Measurements from ENCODE around the gene TENM3. TPM values are rescaled to one million over a fixed set of nuclear protein-coding genes. Genes with fewer than 3 reads are reported as not detected.

The TENM3 gene
- total and polyA plus RNA-seq, 2 experiments from 2014 or later = 16.1 to 70.9 TPM

GRCh38 chr4:182411391-182411790 lies 168.2 kb downstream of the TENM3 start:
- no peak overlapping the region for H3K4me2 ChIP-seq
- TF ChIP-seq EZH2 (IDR thresholded peaks at IDR 0.05; ENCODE audit: borderline replicate concordance) = no peak
- no peak for TF ChIP-seq EZH2phosphoT487 (IDR thresholded peaks at IDR 0.05; ENCODE audit: low read depth, severe bottlenecking, unreplicated experiment)
- no peak for TF ChIP-seq CTCF (IDR thresholded peaks at IDR 0.05; ENCODE audit: poor library complexity)
- H3K9me3 ChIP-seq (ENCODE audit: low read depth) = peaks cover 13% of the 10 kb centered on the region
- no peaks in the 10 kb centered on the region for H4K20me1 ChIP-seq (ENCODE audit: insufficient read depth, poor library complexity, severe bottlenecking)
- H2AFZ ChIP-seq = no peak overlapping the region
- H3K27me3 ChIP-seq = no peaks in the 10 kb centered on the region
- H3K36me3 ChIP-seq (replicated peaks; ENCODE audit: insufficient read depth, low read depth) = no peaks in the 10 kb centered on the region
- no peak overlapping the region for H3K4me3 ChIP-seq
- no peaks in the 10 kb centered on the region for H3K9me2 ChIP-seq (replicated peaks; ENCODE audit: insufficient read depth)
- 96% methylated on average over 3 of the region's 3 CpGs for WGBS (ENCODE audit: low lambda C conversion rate, missing lambda C conversion rate)
- H3K79me2 ChIP-seq = no peaks in the 10 kb centered on the region
- no peaks in the 10 kb centered on the region for H3K4me1 ChIP-seq (ENCODE audit: insufficient read depth)
- no peak for DNase-seq (ENCODE audit: low spot score)
- H3K27ac ChIP-seq = no peak overlapping the region

GRCh38 chr4:182413550-182413949 lies 170.3 kb downstream of the TENM3 start:
- Histone ChIP-seq H3K4me3 (no peak overlapping the region), H3K27ac (no peak overlapping the region), H3K9me3 (ENCODE audit: low read depth) (peaks cover 13% of the 10 kb centered on the region), H3K36me3 (replicated peaks; ENCODE audit: insufficient read depth, low read depth) (no peaks in the 10 kb centered on the region), H3K27me3 (no peaks in the 10 kb centered on the region), H3K9me2 (replicated peaks; ENCODE audit: insufficient read depth) (no peaks in the 10 kb centered on the region), H4K20me1 (ENCODE audit: insufficient read depth, poor library complexity, severe bottlenecking) (no peaks in the 10 kb centered on the region), H2AFZ (no peak overlapping the region), H3K4me2 (no peak overlapping the region), H3K79me2 (no peaks in the 10 kb centered on the region), H3K4me1 (ENCODE audit: insufficient read depth) (no peaks in the 10 kb centered on the region)
- whole genome bisulfite sequencing (ENCODE audit: low lambda C conversion rate, missing lambda C conversion rate) = 100% methylated on average over 1 of the region's 1 CpG
- DNase-seq (ENCODE audit: low spot score) = no peak
- TF ChIP-seq CTCF (IDR thresholded peaks at IDR 0.05; ENCODE audit: poor library complexity) (no peak), EZH2 (IDR thresholded peaks at IDR 0.05; ENCODE audit: borderline replicate concordance) (no peak), EZH2phosphoT487 (IDR thresholded peaks at IDR 0.05; ENCODE audit: low read depth, severe bottlenecking, unreplicated experiment) (no peak)

GRCh38 chr4:182415116-182415515 lies 171.9 kb downstream of the TENM3 start:
- Histone ChIP-seq H3K4me1 (ENCODE audit: insufficient read depth) (no peaks in the 10 kb centered on the region), H3K4me2 (no peak overlapping the region), H3K9me2 (replicated peaks; ENCODE audit: insufficient read depth) (no peaks in the 10 kb centered on the region), H2AFZ (no peak overlapping the region), H3K79me2 (no peaks in the 10 kb centered on the region), H3K36me3 (replicated peaks; ENCODE audit: insufficient read depth, low read depth) (no peaks in the 10 kb centered on the region), H3K27ac (no peak overlapping the region), H3K4me3 (no peak overlapping the region), H3K27me3 (no peaks in the 10 kb centered on the region), H4K20me1 (ENCODE audit: insufficient read depth, poor library complexity, severe bottlenecking) (no peaks in the 10 kb centered on the region), H3K9me3 (ENCODE audit: low read depth) (peaks cover 13% of the 10 kb centered on the region)
- 88% methylated on average over 2 of the region's 2 CpGs for WGBS (ENCODE audit: low lambda C conversion rate, missing lambda C conversion rate)
- TF ChIP-seq CTCF (IDR thresholded peaks at IDR 0.05; ENCODE audit: poor library complexity) = no peak
- no peak for TF ChIP-seq EZH2phosphoT487 (IDR thresholded peaks at IDR 0.05; ENCODE audit: low read depth, severe bottlenecking, unreplicated experiment)
- no peak for TF ChIP-seq EZH2 (IDR thresholded peaks at IDR 0.05; ENCODE audit: borderline replicate concordance)
- no peak for DNase-seq (ENCODE audit: low spot score)

GRCh38 chr4:182416067-182416466 lies 172.9 kb downstream of the TENM3 start:
- H3K79me2 ChIP-seq = no peaks in the 10 kb centered on the region
- no peaks in the 10 kb centered on the region for H4K20me1 ChIP-seq (ENCODE audit: insufficient read depth, poor library complexity, severe bottlenecking)
- no peaks in the 10 kb centered on the region for H3K4me1 ChIP-seq (ENCODE audit: insufficient read depth)
- H3K36me3 ChIP-seq (replicated peaks; ENCODE audit: insufficient read depth, low read depth) = no peaks in the 10 kb centered on the region
- H3K9me3 ChIP-seq (ENCODE audit: low read depth) = peaks cover 13% of the 10 kb centered on the region
- no peak overlapping the region for H2AFZ ChIP-seq
- 92% methylated on average over 1 of the region's 1 CpG for WGBS (ENCODE audit: low lambda C conversion rate, missing lambda C conversion rate)
- H3K4me2 ChIP-seq = no peak overlapping the region
- no peak overlapping the region for H3K4me3 ChIP-seq
- no peak overlapping the region for H3K27ac ChIP-seq
- TF ChIP-seq EZH2 (IDR thresholded peaks at IDR 0.05; ENCODE audit: borderline replicate concordance) (no peak), CTCF (IDR thresholded peaks at IDR 0.05; ENCODE audit: poor library complexity) (no peak), EZH2phosphoT487 (IDR thresholded peaks at IDR 0.05; ENCODE audit: low read depth, severe bottlenecking, unreplicated experiment) (no peak)
- no peak for DNase-seq (ENCODE audit: low spot score)
- H3K27me3 ChIP-seq = no peaks in the 10 kb centered on the region
- no peaks in the 10 kb centered on the region for H3K9me2 ChIP-seq (replicated peaks; ENCODE audit: insufficient read depth)

Measured in hepatocyte (in vitro differentiated cells).